DMS53 (cell line): ENCODE results near the gene TIAM2.
A peak's percentile ranks its signal among the peaks of the same experiment; 100 is the strongest.

ENCODE experiments used
- DNase-seq: peaks from one replicate; lab custom pipeline; 2025; lab: John Stamatoyannopoulos, UW

Gene TIAM2

DNA sequence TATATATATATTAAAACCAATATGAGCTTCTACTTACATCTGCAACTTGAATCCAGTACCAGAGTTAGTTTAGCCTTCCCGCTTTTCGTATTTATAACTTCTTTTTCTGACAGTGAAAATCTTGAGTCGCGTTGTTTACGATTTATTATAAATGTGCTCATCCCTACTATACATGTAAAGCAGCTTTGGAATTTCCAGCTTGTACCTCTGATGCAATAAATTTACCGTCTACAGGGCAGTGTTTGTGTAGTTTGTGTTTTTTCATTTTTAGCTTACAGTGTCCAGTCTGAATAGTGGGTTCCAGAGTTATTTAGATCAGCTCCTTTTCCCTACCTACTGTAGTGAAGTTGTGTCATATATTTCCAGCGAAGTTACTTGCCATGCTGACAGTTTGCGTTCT lies 66.3 kb downstream of the TIAM2 start:
- no peak for DNase-seq

DNA sequence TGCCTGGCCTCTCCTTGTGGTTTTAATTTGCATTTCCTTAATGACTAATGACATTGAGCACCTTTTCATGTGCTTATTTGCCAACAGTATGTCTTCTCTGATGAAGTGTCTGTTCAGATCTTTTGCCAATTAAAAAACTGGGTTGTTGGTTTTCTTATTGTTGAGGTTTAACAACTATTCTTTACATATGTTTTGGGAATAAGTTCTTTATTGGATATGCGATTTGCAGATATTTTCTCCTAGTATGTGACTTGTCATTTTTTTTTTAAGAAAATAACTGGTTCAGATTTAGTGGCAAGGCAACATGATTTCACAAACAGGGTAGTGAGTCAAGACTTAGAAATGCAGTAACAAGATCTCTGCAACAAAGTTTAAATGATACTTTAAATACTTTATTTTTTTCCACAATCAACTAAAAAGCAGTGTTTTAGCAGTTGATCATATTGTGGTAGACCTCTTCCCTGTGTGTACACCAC lies 67.8 kb downstream of the TIAM2 start:
- DNase-seq = no peak

DNA sequence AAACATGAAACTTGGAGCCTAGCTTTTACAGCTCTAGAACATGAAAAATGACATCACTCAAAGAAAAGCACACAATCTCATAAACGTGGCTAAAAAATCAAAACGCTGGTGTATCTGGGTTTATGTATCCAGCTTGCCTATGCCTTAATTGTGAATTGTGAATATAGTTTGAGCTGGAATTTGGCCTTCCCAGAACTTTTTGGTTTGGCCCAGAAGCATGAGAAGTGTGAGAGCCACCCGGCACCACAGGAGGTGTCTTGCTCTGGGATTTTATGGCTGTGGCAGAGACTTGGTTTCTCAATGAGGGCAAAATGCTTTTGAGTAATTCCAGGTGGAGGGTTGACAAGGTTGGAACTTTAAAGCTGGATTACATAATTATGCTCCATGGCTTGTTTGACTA lies 69.2 kb downstream of the TIAM2 start:
- DNase-seq = no peak

DNA sequence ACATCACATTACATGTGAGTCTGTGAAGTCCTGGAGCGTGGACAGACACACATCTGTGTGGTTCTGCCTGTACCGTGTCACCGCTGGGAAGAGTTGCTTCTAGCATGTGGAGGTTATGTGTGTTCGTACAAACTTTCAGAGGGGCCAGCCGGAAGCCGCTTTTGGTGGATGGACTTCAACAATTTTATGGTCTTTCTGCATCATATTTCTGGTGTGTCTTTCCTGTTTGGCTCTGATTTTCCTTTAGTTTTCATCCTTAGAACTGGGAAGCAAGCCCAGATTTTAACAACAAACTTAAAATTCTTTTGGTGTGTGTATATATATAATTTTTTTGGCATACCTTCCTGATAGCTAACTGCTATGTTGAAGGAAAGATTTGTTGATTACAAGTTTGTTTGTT lies 71.2 kb downstream of the TIAM2 start:
- no peak for DNase-seq

DNA sequence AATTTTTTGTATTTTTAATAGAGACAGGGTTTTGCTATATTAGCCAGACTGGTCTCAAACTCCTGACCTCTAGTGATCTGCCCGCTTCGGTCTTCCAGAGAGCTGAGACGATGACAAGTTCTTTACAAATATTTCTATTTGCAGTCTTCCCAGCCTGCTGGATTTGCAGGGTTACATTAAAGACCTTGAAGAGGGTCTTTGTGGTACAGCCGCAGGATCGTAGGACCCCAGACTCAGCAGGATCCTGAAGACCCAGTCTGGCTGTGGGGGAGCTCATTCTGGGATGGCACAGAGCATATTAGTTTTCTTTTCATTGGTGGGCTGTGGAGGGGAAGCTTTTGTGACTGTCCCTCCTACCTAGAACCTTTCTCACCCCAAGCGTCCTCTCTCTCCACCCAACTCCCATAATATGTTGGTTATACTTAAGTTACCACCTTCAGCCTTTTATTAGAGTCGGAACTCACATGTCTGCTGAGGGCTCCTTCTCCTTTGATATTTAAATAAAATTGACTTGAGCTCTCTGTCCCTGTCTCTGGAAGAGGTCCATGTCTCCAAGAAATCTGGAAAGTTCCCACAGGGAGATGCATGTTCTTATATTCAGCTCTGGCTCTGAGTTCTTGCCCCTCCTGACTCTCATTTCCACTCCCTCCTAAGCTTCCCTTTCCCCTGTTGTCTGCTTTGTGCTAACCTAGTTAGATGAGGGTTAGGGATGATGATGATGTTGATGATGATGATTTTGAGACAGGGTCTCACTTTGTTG lies 72.0 kb downstream of the TIAM2 start:
- DNase-seq = no peak

DNA sequence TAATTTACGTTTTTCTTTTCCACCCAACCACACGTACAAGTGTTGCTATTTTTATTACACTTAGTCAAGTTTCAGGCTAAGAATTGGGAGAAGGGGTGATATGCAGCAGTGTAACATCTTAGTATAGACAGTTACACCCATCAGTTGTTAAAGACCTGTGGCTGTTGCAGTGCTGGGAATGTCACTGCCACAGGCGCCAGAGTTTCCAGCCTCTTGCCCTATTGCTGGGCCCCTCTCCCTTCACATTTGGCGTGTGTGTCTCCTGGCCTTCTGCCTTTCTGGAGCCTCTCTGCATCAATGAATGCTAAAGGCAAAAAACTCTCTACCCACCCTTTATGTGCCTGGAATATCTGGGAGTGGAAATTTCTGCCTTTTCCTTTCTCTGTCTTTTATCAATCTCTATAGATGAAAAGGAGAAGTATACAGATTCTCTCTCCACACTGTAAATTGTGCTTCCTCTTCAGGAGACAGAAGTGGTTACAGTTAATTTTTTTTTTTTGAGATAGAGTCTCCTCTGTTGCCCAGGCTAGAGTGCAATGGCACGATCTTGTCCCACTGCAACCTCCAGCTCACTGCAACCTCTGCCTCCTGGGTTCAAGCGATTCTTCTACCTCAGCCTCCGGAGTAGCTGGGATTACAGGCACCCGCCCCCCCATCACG lies 73.0 kb downstream of the TIAM2 start:
- DNase-seq = no peak

DNA sequence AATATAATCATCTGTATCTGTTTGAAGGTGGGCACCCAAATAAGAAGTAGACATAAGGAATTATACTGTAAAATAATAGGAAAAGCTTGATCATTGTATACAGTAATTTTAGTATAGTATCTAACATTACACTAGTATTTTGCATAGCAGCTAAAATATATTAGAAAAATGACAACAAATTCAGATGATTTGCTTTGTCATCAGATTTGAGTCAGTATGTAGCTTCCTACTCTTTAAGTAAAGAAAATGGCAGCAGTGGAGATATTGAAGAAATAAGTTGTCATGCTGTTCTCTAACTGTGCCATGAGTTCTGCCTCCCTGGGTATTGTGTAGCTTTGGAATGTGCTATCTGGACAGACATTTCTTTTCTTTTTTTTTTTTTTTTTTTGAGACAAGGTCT lies 74.4 kb downstream of the TIAM2 start:
- DNase-seq = no peak

DNA sequence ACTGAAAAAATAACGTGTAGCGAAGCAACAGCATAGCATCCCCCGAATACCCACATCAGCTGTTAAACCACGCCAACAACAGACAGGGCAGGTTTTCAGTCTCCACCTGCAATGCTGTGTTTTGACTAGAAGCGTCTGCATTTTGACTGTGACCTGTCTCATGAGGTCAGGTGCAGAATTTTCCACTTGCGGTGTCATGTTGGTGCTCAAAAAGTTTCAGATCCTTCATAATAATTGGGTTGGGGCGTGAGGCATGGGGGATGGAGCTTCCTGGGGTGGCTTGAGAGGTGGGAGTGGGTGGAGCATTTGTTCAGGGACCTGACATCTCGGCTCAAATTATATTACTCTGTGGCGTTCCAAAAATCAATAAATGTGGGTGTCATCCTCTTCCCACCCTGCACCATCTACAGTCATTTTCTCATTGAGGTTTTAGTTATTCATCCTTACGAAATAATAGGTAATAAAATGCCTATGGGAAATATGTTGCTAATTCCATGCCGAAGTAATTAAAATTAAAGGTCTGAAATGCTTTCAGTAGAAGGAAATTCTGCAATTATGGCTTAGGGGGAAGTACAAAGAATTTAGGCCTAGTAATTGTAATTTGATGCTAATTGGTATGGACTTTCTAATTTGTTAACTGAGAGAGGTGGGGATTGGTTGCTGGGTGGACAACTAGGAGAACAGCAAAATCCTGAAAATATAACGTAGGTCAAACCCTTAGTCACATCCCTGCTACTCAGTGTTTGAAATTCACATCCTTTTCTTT lies 81.0 kb downstream of the TIAM2 start:
- DNase-seq = no peak

DNA sequence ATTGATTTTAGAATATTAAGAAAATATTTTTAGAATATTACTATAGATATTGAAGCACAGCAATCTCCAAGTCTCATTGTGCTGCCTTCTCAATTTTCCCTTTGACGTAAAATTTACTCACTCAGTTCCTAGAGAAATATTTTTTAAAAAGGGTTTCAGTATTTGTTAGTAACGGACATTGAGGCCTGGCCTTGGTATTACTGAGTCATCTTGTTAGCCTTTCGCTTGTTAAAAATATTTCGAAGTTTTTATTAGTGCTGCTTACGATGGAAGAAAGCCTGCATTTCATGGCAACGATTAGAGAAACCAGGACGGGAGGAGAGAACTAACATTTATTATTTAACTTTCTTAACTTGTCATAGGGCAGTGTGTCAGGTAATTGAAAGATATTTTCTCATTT lies 82.2 kb downstream of the TIAM2 start:
- DNase-seq = no peak

DNA sequence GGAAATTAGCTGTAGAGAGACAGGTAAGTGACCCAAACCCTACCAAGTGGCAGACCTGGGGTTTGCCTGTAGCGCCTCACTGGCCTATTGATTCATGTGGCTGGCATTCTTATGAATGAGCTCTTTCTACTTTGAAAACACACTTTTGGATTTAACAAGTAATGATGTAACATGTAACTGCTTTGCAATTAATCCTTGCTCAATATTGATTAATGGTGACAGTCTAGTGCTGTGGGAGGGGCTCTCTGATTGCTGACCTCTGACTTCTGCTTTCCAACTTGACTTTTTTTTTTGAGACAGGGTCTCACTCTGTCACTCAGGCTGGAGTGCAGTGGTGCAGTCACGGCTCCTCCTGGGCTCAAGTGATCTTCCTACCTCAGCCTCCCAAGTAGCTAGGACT lies 82.7 kb downstream of the TIAM2 start:
- DNase-seq = no peak

DNA sequence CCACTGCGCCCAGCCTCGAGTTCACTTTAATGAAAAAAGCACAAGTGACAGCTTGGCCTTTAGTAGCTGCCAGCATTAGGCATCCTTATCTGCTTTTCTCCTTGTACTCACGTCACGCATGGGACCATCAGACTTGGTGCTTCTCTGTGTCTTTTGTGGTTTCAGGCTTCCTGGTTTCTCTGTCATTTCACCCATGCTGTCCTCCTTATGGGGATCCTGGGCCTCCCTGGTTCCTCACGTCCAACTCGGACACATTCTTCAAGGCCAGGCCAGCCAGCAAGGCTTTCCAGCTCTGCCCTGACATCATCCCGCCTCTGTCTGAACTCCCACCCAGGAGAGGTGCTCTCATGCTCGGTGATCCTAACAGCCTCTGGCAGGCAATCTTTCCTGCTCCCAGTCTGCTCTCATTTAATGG lies 83.2 kb downstream of the TIAM2 start:
- DNase-seq = no peak

DNA sequence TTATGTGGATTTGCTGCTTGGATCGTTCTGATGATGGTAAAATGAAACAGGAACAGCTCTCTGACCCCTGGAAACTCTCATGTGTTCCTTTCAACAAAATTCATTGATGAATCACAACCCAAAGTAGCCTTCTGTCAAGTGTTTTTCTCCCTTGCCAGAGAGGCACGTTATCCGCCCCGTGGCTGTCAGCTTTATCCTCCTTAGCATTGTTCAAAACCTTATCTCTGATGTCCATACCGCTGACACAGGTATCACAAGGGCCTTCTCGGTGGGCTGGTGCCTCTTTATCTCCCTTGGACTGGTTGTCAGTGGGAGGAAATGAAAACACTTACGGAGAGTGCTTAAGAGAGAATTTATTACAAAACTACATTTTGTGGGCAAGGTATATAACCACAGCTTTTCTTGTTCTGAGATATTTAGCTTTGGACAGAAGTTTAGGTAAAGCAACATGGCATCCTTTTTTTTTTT lies 84.9 kb downstream of the TIAM2 start:
- no peak for DNase-seq

DNA sequence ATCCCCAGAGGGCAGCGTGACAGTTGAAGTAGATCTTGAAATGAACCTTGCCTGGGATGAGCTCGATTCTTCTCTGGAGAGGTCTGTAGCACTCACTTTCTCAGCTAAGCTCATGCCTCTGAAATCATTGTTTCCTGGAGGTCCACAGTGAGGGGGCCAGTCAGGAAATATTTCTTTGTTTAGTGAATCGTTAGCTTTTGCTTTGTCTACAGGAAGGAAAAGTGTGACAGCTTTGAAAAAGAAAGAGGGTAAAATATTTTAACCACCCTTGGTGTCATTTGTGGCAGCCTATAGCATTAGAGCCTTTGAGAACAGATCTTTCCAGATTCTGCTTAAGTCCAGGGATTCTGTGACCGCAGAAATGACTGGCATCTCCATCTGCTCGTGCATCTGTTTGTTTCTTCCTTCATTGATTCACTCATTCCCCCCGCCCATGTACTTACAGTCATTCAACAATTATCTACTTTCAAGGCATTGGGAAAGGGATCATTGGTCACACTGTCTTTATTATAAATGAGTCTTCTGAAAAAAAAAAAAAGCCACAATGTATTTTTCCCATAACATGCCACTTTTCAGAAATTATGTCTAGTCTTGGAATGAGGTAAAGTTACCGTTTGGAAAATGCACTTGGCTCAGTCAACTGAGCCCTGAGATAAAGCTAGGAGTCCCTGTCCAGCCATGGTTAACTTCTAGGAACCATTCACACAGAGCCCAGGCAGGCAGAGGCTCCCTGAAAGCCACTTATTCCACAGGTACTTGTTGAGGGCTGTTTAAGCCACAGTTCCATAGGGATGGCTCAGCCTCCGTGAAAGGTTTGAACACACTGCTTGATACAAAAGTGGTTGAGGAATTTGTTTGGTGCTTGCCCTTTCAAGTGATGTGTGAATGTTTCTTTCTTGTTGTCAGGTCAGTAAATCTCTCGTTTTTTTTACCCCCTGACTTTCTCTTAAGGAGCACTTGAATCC lies 86.0 kb downstream of the TIAM2 start:
- no peak for DNase-seq

DNA sequence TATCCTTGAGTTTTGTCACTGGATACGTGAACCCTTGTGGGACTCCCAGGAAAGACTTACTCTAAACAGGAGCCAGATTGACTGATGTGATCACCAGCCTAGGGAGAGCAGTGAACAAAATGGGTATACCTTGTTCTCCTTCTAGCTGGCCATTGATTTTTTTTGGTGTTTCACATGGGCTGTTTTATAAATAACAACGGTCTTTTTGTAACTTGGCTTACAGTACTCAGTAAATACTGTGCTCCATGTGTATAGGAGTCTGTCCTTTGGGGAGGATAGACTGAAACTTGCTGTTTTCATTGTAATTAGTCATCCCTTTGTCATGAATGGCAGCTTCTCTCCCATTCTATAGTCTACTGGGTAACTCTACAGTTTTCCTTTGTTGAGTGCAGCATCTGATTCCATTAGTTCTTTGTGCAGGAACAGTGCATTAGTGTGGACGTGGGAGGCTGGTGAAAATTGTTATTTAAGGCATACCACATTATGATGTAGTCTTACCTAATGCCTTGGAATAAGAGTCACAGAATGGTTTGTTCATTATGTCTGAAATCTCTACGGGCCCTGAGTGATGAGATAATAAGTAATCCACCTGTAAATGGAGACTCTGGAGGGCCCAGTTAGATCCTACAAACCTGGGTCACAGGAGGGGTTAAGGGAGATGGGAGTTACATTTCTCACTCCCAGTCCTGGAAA lies 89.5 kb downstream of the TIAM2 start:
- no peak for DNase-seq

DNA sequence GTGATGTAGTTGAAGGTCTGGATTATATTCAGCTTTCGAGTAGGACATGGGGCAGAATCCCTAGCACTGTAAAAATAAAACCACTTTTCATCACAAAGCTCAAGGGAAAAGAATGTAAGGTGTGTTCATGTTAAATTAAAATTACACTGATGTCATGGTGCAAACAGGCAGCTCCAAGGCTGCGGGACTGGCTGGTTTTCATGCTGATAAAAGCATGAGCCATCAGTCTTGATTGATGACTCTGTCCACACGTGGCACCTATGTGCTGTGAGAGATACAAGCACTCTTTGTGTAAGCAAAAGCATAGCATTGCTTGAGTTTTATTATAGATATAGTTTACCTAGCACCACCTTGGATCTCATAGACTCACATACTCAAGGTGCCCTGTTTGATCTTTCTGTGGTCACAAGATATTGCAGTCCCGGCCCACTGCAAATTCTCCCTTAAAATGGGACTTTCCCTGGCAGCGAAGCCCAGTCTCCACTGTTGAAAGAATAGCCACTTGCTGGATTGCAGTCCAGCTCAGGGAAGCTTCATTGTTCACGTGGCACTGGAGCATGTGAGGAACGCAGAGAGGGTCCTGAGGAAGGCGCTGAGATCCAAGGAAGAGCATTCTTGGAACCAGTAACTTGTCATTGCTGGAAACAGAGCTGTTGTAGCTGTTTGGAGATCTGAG lies 90.6 kb downstream of the TIAM2 start:
- no peak for DNase-seq

DNA sequence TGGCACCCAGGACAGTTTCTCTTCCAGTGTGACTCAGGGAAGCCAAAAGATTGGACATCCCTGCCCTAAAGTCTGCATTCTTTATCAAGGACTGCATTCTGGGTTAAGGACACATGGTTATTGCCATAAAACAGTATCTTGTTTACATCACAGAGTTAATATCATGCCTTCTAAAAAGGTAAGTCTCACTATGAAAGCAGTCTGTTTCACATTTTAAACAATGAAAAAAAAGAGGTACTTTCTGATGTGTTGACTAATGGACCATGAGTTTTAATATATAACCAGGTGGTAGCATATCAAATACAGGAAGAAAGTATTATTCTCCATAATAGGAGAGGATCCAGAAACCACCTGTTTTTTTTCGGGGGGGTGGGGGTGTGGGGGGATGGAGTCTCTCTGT lies 93.7 kb downstream of the TIAM2 start:
- no peak for DNase-seq

DNA sequence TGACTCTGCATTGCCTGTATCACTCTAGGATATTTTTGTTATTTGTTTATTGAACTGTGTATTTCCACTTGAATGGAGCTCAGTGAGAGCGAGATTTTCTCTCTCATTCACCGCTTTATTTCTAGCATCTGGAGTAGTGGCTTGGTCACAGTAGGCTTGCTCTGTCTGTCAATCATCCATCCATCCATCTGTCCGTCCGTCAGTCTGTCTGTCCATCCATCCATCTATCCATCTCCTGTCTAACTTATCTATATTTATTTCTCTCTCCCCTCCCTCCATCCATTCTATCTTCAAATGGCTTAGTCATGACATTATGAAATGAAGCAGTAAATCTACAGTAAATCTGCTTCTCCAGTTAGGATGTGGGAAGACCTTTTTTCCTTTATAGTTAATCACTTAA lies 94.6 kb downstream of the TIAM2 start:
- no peak for DNase-seq

DNA sequence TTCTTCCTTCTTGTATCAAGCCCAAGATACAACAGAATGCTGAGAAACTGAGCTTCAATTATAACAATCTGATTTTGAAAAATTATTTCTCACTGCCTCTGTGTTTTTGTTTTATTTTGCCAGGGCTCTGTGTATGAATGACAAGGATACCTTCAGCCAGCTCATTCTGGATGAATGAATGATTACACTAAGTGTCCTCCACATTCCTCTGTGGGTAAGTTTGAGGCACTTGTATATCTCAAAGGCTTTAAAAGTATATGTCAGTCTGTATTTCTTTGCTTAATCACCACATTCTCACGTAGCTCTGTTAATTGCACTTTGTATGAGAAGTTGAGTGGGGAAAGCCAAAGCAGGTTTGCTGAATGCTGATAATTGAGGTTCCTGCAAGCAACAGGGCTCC lies 95.1 kb downstream of the TIAM2 start:
- no peak for DNase-seq

DNA sequence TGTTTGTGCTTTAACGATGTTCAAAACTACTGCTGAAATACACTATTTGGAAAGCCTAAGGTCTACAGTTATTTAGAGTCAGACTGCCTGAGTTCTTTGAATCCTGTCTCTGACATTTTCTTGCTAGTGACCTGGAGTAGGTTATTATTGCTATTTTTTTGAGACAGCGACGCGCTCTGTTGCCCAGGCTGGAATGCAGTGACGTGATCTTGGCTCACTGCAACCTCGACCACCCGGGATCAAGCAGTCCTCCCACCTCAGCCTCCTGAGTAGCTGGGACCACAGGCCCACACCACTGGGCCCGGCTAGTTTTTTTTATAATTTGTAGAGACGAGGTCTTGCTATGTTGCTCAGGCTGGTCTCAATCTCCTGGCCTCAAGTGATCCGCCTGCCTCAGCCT lies 96.6 kb downstream of the TIAM2 start:
- DNase-seq = no peak

DNA sequence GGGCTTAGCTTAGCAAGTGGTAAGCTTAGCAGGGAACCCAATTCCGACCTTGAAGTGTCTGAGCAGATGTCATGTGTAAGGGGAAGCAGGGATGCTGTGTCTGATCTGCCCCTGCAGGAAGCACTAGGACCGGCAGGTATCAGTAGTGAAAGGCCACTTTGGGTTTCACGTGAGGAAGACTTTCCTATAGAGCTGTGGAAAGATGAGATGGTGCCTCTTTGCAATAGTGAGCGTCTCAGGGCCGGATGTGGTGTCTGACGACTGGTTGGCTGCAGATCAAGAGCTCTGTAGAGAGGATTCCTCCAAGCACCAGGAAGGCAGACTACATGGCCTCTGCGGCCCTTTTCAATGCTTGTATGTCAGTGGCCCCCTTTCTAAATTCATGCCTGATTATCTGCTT lies 98.3 kb downstream of the TIAM2 start:
- peak; percentile 4 for DNase-seq

DNA sequence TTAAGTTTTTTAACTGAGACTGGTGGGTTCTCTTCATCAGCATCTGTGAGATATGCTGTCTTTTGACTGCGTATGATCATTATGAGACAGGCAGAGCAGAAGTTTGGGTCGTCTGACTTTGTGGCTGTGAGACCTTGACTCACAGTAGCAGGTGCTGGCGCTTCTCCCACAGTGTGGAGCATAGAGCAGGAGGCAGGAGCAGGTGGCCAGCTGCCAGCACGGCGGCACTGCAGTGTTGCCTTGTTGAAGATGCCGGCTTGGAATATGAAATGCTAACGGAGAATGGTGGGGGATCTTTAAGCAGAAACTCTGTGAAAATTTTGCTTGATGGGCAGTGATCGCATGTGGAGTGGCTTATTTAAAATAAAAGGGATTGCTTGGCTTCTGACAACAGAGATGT lies 105.0 kb downstream of the TIAM2 start:
- peak; percentile 12 for DNase-seq
